Midbrain (tissue), 1 donor: Measurements from ENCODE around the gene SCAMP3.
"Not testable (repeated sequence)": the region's sequence is repeated elsewhere in the genome, so short reads cannot be mapped to it uniquely, and the experiment has no call there.

Source experiments
- DNase-seq: peaks from one replicate; lab custom pipeline; 2025; lab: John Stamatoyannopoulos, UW

Gene SCAMP3

DNA sequence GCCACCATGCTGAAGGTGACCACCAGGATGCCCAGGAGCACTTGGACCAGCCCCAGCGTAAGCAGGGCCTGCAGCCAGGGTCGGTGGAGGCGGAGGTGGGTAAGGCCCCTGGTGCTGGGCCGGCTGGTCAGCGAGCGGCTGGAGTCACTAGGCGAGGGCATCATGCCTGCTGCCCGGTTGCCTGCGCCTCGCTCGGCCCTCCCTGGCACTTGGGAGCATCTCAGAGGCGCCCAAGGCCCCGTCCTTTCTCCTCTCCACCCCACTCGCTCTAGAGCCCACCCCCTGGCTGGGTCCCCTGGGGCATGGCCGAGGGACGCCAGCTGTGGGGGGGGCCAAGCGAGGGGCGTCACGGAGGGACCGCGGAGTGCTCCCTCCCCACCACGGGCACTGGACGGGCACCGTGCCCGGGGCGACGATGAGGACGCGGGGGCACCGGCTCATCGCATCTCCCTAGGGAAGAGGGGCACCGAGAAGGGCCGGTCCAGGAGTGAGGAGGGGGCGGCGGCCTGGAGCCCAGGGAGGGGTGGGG lies 7.4 kb downstream of the SCAMP3 start:
- no peak for DNase-seq

DNA sequence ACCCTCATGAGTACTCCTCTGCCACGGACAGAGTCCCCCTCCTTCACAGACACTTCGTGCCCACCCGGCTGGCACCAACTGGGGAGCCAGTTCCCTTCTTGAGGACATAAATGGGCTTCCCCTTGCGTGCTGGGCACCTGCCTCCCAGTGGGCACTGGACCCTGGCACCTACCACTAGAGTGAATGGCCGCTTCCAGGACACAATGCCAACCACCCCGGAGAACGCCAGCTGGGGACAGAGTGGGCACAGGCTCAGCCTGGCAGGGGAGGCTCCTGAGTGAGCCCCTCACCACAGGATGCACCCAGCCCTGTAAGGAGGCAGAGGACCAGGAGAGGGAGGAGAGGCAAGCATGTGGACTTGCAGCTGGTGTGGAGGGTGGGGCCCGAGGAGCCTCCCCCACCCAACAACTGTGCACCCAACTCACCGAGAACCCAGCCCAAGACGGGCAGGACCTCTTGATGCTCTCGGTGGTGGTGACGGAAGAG lies 7.9 kb downstream of the SCAMP3 start:
- DNase-seq, result no peak

DNA sequence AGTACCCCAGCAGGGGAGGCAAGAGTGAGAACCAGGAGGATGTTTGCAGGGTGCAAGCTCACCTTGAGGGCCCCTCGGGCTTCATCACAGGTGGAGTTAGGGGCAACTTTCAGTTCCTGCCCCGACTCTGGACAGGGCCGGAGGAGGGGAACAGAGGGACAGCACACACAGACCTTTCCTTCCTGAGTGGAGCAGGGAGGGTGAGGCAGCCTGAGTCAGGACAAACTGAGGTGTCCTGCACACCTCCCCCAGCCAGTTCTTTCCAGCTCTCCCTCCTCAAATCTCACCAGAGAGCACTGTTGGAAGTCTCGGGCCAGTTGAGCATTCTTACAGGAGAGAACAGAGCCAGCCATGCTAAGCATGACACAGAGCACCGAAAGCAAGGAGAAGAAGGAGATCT lies 8.4 kb downstream of the SCAMP3 start:
- DNase-seq, result no peak

DNA sequence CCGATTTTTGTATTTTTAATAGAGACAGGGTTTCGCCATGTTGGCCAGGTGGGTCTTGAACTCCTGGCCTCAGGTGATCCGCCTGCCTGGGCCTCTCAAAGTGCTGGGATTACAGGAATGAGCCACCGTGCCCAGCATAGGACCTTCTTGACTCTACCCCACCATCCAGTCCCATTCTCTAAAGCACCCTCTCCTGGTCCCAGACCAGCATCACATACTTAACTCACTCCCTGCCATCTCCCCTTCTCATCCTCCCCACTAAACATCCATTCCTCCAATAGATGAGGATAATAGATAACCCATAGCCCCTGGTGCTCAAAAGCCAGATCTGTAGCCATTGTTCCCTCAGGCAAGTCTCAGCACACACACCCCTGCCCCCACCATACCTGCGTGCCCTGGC lies 9.0 kb downstream of the SCAMP3 start:
- no peak for DNase-seq

DNA sequence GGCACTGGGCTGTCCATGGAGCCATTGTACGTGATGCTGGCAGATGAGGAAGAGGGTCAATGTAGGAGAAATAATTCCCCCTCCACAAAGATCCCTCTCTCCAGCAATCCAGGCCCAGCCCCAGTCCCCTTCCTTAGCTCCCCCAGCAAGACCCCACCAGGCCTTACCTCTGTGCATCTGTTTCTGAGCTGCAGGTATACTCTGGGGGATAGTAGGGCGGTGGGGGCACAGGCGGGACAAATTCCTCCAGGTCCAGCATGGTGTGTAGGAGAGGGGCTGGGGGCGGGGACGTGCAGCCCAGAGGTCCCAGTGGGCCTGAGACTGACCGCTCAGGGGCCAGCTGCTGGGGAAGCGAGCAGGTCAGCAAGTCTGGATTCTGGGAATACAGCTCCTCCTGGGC lies 10.6 kb downstream of the SCAMP3 start:
- no peak for DNase-seq

GRCh38 chr1:155250633-155251449 lies 11.3 kb downstream of the SCAMP3 start:
- DNase-seq, result peak; percentile 92

DNA sequence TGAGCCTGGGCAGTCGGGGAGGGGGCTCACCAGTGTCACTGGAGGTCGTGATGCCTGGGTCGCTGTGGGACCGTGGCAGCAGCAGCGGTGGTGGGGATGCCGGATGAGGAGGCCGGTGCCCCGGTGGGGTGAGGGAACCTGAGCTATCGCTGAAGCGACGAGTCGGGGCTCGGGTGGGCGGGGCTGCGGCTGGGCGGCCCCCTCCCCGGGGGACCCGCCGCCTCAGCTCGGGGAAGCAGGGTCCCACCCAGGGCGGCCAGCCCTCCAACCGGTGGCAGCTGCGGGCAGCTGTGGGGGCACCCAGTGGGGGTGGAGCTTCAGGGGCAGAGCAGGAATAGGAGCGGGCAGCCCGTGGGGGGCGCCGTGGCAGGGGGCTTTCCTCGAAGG lies 11.9 kb downstream of the SCAMP3 start:
- DNase-seq, result no peak

- DNase-seq, result no peak
Observed at GRCh38 chr1:155247667-155248553, 14.2 kb downstream of the SCAMP3 start.

DNA sequence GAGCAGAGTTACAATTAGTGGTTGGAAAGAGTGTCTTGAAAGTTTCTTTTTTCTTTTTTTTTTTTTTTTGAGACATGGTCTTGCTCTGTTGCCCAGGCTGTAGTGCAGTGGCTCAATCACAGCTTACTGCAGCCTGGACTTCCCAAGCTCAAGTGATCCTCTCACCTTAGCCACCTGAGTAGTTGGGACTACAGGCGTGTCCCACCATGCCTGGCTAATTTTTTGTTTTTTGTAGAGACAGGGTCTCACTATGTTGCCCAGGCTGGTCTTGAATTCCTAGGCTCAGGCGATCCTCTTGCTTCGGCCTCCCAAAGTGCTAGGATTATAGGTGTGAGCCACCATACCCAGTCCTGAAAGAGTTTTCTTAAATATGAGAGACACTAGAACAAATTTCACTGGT lies 15.4 kb downstream of the SCAMP3 start:
- not testable (repeated sequence) for DNase-seq

DNA sequence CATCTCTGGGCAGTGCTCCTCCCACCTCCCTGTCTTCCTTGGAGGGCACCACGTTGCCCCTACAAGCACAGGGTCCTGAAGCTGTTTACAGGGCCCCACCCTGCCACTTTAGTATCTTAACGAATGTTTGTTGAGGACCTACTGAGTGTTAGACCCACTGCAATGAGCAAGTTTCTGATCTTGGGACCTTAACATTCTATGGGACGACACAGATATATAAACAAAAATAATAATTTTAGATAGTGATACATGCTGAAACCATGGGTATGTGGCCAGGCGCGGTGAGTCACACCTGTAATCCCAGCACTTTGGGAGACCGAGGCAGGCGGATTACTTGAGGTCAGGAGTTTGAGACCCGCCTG lies 17.0 kb downstream of the SCAMP3 start:
- DNase-seq, result no peak

DNA sequence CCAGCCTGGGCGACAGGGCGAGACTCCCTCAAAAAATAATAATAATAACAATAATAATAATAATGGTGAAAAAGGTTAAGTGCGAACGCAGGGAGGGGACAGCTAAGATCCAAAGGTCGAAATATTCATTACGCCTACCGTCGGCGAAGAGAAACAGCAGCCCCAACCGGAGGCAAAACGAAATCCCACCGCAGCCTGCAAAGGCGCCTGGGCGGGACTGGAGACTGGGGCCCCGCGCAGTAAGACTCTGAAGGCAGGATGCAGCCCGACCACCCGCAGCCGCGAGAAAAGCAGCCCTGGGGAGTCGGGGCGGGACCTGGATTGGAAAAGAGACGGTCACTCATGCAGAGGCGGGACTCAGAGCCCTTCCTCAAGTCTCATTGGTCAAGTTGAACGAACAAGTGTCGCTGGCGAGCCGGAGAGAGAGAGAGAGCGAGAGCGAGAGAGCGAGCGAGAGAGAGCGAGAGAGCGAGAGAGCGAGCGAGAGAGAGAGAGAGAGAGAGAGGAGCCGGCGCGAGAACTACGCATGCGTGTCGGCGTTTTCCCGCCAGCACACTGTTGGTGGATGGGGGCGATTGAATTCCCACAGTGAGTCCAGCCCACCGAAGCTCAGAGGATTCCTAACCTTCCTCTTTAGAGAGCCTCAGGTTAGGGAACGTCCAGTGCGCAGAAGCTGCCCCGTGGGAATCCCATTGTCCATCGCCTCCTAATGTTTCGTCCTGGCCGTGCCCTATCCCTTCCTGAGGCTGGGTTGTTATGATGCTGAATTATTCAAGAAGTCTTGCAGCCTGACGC lies 17.6 kb downstream of the SCAMP3 start:
- peak; percentile 99 for DNase-seq

DNA sequence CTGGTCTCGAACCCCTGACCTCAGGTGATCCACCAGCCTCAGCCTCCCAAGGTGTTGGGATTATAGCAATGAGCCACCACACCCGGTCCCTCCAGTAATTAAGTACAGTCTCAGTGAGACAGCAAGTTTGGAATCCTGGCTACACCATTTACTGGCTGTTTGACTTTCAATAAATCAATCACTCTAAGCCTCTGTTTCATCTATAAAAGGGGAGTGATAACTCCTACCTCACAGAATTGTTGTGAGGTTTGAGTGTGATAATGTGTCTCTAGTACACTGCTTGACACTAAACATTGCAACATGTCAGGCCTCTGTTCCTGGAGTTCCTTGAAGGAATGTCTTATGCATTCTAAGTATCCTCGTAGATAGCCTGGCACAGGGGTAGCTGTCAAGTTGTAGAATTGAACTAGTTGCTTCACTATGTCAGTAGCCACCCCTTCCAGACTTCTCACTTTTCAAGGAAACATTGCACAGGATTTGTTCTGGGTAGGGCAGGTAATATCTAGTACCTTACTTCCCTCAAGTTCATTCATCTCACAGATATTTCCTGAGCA lies 19.3 kb downstream of the SCAMP3 start:
- peak; percentile 7 for DNase-seq

GRCh38 chr1:155241841-155242264 lies 20.3 kb downstream of the SCAMP3 start:
- DNase-seq, result no peak

DNA sequence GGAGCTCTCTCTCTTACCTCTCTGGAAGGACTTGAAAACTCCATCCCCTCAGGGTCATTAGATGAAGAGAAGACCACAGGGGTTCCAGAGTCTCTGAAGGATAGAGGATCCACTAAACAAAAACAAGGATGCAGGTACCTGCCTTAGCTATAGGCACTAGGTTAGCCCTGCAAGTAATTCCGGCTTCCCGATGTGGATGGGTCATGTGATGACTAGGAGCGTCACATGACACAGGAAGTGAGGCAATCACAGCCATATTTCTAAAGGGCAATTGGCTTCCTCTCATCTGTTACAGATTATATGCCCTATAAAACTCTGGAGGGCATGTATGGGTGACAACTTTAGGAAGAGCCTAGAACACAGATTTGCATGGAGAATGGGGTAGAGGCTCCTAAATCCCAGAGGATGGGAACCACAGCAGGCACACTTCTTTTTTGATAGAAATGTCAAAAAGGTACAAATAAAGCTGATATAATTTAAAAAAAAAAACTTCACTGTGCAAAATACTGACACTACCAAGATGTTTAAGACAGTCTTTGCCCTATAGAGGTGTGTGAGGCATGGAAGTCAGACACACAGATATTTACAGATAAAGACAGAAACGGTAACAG lies 21.0 kb downstream of the SCAMP3 start:
- peak; percentile 90 for DNase-seq

DNA sequence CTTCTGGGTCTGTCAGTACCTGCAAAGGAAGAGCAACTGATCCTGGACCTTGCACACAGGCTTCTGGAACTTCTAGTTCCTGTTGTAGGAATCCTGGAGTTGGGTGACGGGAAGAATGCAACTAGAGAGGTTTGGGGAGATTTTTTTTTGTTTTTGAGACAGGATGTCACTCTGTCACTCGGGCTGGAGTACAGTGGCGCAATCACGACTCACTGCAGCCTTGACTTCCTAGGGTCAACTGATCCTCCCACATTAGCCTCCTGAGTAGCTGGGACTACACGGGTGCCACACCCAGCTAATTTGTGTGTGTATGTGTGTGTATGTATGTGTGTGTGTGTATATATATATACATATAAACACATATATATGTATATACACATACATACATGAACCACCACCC lies 25.7 kb downstream of the SCAMP3 start:
- DNase-seq, result no peak

- DNase-seq, result not testable (repeated sequence)
Observed at GRCh38 chr1:155235375-155235774, 26.8 kb downstream of the SCAMP3 start.

- DNase-seq, result not testable (repeated sequence)
Observed at GRCh38 chr1:155233502-155233901, 28.7 kb downstream of the SCAMP3 start.

DNA sequence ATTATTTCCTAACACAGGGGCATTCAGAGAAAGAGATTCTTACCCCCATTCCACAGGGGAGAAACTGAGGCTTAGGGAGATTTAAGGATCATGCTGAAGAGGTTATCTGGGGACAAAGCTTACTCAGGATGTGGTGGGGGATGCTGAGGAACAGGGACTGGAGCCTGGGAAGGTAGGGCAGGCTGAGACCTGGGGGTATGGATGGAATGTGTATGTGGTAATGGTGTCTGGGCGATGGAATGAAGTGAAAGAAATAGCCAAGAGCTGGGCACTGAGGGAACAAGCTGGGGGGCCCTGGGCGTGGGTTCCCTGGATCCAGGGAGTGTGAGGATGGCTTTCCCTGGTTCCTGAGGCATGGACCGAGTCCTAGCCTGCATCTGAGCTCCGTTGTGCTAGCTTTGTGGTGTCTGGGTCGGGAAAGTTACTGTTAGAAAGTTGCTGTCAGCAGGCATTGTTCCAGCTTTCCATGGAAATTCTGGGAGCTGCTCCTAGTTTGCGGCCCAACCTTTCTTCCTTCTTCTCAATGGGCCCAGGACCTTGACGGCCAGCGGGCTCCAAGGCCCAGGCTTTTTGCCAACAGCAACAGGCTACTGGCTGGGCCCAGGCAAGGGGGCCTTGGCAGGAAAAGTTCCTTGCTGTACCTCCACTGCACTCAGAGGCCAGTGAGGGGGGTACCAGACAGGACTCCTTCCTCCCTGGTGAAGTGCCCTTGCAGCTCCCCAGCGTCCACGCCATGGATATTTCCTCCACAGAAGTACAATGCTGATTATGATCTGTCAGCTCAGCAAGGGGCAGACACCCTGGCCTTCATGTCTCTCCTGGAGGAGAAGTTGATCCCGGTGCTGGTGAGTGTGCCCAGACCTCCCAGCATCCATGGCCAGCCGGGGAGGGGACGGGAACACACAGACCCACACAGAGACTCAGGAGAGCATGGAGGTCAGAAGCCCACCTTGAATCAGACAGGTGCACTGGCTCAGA lies 29.9 kb downstream of the SCAMP3 start:
- peak; percentile 59 for DNase-seq

GRCh38 chr1:155231302-155231701 lies 30.9 kb downstream of the SCAMP3 start:
- DNase-seq, result not testable (repeated sequence)

GRCh38 chr1:155228096-155228427 lies 34.1 kb downstream of the SCAMP3 start:
- DNase-seq, result no peak
